Measurements from ENCODE around the gene HEBP1.

The HEBP1 gene

GRCh38 chr12:13027032-13027431, 27.0 kb upstream of the HEBP1 start:
- no peaks in the 10 kb centered on the region for H3K27me3 ChIP-seq (ENCODE audit: insufficient read depth, low read depth)
- no peak overlapping the region for H2AFZ ChIP-seq (ENCODE audit: low read depth)
- no peaks in the 10 kb centered on the region for H3K36me3 ChIP-seq (ENCODE audit: insufficient read depth)
- no peak overlapping the region for H3K4me2 ChIP-seq
- H4K20me1 ChIP-seq (ENCODE audit: insufficient read depth): no peaks in the 10 kb centered on the region
- no peak overlapping the region for H3K9ac ChIP-seq
- no peak overlapping the region for H3K27ac ChIP-seq
- H3K4me1 ChIP-seq (ENCODE audit: low read depth, poor library complexity, severe bottlenecking): no peaks in the 10 kb centered on the region
- TF ChIP-seq CTCF (conservative IDR thresholded peaks at IDR 0.05; ENCODE audit: low read depth, low read length): no peak
- no peaks in the 10 kb centered on the region for H3K79me2 ChIP-seq (ENCODE audit: insufficient read depth, low read depth)
- H3K4me3 ChIP-seq (IDR thresholded peaks at IDR 0.05; ENCODE audit: insufficient read depth, low read depth, low read length): no peak overlapping the region

GRCh38 chr12:13026286-13026685, 26.2 kb upstream of the HEBP1 start:
- H3K9ac ChIP-seq: no peak overlapping the region
- H3K79me2 ChIP-seq (ENCODE audit: insufficient read depth, low read depth): no peaks in the 10 kb centered on the region
- H3K4me1 ChIP-seq (ENCODE audit: low read depth, poor library complexity, severe bottlenecking): no peaks in the 10 kb centered on the region
- no peaks in the 10 kb centered on the region for H4K20me1 ChIP-seq (ENCODE audit: insufficient read depth)
- H3K4me3 ChIP-seq (IDR thresholded peaks at IDR 0.05; ENCODE audit: insufficient read depth, low read depth, low read length): no peak overlapping the region
- no peak overlapping the region for H2AFZ ChIP-seq (ENCODE audit: low read depth)
- TF ChIP-seq CTCF (conservative IDR thresholded peaks at IDR 0.05; ENCODE audit: low read depth, low read length): no peak
- H3K4me2 ChIP-seq: no peak overlapping the region
- H3K36me3 ChIP-seq (ENCODE audit: insufficient read depth): no peaks in the 10 kb centered on the region
- no peak overlapping the region for H3K27ac ChIP-seq
- no peaks in the 10 kb centered on the region for H3K27me3 ChIP-seq (ENCODE audit: insufficient read depth, low read depth)

GRCh38 chr12:13024531-13024916, 24.5 kb upstream of the HEBP1 start:
- H3K4me3 ChIP-seq (IDR thresholded peaks at IDR 0.05; ENCODE audit: insufficient read depth, low read depth, low read length): no peak overlapping the region
- H3K27me3 ChIP-seq (ENCODE audit: insufficient read depth, low read depth): no peaks in the 10 kb centered on the region
- H3K79me2 ChIP-seq (ENCODE audit: insufficient read depth, low read depth): no peaks in the 10 kb centered on the region
- H3K27ac ChIP-seq: no peak overlapping the region
- H2AFZ ChIP-seq (ENCODE audit: low read depth): no peak overlapping the region
- TF ChIP-seq CTCF (conservative IDR thresholded peaks at IDR 0.05; ENCODE audit: low read depth, low read length): no peak
- no peak overlapping the region for H3K9ac ChIP-seq
- H3K36me3 ChIP-seq (ENCODE audit: insufficient read depth): no peaks in the 10 kb centered on the region
- no peaks in the 10 kb centered on the region for H4K20me1 ChIP-seq (ENCODE audit: insufficient read depth)
- no peak overlapping the region for H3K4me2 ChIP-seq
- no peaks in the 10 kb centered on the region for H3K4me1 ChIP-seq (ENCODE audit: low read depth, poor library complexity, severe bottlenecking)

DNA sequence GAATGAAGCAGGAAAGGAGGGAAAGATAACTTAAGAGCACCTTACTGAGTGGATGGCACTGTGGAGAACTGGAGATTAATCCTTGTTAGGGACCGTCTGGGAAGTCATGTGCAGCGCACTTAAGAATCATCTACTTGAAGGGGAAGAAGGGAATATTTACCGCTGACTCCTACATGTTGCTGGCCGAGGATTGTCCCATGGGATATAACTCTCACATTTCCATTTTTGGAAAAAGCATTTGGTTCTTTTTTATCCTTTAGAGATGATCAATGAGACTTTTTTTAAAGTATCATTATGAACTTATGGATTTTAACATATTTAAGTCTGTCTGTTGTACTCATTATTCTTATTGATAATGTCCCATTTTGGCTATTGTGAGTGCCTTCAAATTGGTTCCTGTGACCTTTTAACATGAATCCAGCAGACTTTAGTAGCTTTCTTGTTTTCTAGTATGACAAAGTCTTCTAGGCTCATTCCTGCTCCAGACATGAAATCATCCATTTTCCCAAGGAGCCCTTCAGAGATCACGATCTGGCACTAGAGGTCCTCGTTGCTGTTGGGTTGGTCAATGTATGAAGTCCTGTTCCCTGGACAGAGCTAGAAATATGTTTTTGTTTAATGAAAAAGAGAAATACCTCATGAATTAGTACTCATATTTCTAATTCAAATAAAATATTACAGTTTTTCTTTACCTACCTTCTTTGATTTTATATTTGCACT, 23.9 kb upstream of the HEBP1 start:
- Histone ChIP-seq H3K4me1 (ENCODE audit: low read depth, poor library complexity, severe bottlenecking) (no peaks in the 10 kb centered on the region), H3K27ac (no peak overlapping the region), H3K79me2 (ENCODE audit: insufficient read depth, low read depth) (no peaks in the 10 kb centered on the region), H2AFZ (ENCODE audit: low read depth) (no peak overlapping the region), H3K9ac (no peak overlapping the region), H3K27me3 (ENCODE audit: insufficient read depth, low read depth) (no peaks in the 10 kb centered on the region), H3K4me3 (IDR thresholded peaks at IDR 0.05; ENCODE audit: insufficient read depth, low read depth, low read length) (no peak overlapping the region), H4K20me1 (ENCODE audit: insufficient read depth) (no peaks in the 10 kb centered on the region), H3K4me2 (no peak overlapping the region), H3K36me3 (ENCODE audit: insufficient read depth) (no peaks in the 10 kb centered on the region)
- no peak; the same call in 1 of the 2 replicates for TF ChIP-seq CTCF (conservative IDR thresholded peaks at IDR 0.05; ENCODE audit: low read depth, low read length)
